ENCODE data around the gene DBNDD2.
A peak's percentile ranks its signal among the peaks of the same experiment; 100 is the strongest.

The DBNDD2 gene

GRCh38 chr20:45409521-45410272 lies 1.6 kb downstream of the DBNDD2 start:
- TF ChIP-seq, protein P1, sequence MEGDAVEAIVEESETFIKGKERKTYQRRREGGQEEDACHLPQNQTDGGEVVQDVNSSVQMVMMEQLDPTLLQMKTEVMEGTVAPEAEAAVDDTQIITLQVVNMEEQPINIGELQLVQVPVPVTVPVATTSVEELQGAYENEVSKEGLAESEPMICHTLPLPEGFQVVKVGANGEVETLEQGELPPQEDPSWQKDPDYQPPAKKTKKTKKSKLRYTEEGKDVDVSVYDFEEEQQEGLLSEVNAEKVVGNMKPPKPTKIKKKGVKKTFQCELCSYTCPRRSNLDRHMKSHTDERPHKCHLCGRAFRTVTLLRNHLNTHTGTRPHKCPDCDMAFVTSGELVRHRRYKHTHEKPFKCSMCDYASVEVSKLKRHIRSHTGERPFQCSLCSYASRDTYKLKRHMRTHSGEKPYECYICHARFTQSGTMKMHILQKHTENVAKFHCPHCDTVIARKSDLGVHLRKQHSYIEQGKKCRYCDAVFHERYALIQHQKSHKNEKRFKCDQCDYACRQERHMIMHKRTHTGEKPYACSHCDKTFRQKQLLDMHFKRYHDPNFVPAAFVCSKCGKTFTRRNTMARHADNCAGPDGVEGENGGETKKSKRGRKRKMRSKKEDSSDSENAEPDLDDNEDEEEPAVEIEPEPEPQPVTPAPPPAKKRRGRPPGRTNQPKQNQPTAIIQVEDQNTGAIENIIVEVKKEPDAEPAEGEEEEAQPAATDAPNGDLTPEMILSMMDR (IDR thresholded peaks at IDR 0.05; ENCODE audit: extremely low read depth, missing control alignments) = no peak
- DNase-seq (ENCODE audit: low spot score) = no peak

DNA sequence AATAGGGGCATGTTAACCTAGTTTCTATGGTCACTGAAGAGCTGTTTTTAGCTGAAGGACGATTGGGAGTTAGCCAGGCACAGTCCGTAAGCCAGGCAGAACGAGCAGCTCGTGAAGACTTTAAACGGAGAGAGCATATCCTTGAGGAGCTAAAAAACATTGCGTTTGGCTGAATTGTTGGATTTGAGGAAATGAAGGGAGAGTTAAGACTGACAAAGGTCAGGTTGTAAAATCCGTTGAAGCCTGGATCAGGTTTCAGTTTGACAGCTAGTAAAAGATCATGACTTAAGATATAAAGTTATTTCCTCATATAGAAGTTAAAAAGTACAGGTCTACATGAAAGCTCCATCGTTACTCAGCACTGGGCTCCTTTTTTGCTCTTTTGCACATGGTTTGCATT lies 2.8 kb downstream of the DBNDD2 start:
- no peak for DNase-seq (ENCODE audit: low spot score)
- TF ChIP-seq, protein P1 (IDR thresholded peaks at IDR 0.05; ENCODE audit: extremely low read depth, missing control alignments) = no peak

- no peak for DNase-seq (ENCODE audit: low spot score)
- TF ChIP-seq, protein P1 (IDR thresholded peaks at IDR 0.05; ENCODE audit: extremely low read depth, missing control alignments) = no peak
These were observed 4.6 kb downstream of the DBNDD2 start for GRCh38 chr20:45412653-45413052.

- TF ChIP-seq, protein P1 (IDR thresholded peaks at IDR 0.05; ENCODE audit: extremely low read depth, missing control alignments) = no peak
- DNase-seq (ENCODE audit: low spot score) = no peak
These were observed 5.4 kb downstream of the DBNDD2 start for GRCh38 chr20:45413479-45413878.

DNA sequence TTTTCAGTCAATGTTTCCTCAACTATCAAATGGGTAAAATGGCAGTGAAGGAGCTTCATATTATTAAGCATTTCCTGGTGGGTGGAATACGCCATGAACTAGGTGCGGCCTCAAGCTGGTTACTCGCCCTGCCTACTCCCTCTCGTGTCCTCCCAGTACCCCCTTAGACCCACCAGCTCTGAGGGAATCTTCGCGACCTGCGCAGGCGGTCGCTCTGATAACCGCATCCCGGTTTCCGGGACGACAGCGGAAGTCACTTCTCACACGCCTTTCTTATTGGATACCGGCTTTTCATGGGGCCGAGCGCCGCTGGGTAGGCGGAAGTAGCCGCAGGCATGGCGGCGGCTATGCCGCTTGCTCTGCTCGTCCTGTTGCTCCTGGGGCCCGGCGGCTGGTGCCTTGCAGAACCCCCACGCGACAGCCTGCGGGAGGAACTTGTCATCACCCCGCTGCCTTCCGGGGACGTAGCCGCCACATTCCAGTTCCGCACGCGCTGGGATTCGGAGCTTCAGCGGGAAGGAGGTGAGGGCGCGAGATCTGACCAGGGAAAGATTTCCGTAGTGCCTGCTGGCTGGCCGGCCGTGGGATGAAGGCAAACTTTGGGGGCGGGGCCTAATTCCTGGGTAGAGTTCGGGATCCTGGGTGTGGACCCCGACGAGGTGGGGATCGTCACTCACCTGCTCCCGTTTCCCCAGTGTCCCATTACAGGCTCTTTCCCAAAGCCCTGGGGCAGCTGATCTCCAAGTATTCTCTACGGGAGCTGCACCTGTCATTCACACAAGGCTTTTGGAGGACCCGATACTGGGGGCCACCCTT lies 7.9 kb downstream of the DBNDD2 start, which contains the start of gene PIGT:
PIGT (plus strand) TSS at position 320 of the 816 bp plus-strand sequence; CDS start at position 336, 16 bp downstream.
- DNase-seq (ENCODE audit: low spot score) = peak; percentile 91

DNA sequence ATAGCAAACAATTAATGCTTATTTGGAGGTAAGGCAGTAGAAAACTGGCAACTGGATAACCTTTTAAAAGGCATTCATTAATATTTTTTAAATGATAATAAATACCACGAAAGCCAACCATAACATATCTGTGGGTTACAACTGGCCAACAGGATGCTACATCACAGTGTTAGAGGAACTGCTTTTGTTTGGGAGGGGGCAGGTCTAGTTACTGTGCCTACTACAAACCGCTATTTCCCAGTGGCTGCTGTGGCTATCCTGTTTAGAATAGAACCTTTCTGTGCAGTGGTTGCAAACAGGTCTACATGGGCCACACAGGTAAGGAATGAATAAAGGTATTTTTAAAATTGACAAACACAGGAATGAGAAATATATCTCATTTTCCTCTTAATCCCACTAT lies 8.8 kb downstream of the DBNDD2 start:
- TF ChIP-seq, protein P1 (IDR thresholded peaks at IDR 0.05; ENCODE audit: extremely low read depth, missing control alignments) = no peak
- no peak for DNase-seq (ENCODE audit: low spot score)

More for the DNA sequence above, 7.9 kb downstream of the DBNDD2 start, which contains the start of gene PIGT:
- TF ChIP-seq, protein P1 (IDR thresholded peaks at IDR 0.05; ENCODE audit: extremely low read depth, missing control alignments) = no peak
